ENCODE measurements around the gene ST6GALNAC3.

GRCh38 chr1:76639181-76639580 is 564.6 kb downstream of the ST6GALNAC3 start:
- TF ChIP-seq CTCF (IDR thresholded peaks at IDR 0.05) (no peak), ZFX (IDR thresholded peaks at IDR 0.05; ENCODE audit: borderline replicate concordance) (no peak)

Data from 22Rv1 (cell line).